ENCODE results near the gene METRNL.

Gene METRNL

DNA sequence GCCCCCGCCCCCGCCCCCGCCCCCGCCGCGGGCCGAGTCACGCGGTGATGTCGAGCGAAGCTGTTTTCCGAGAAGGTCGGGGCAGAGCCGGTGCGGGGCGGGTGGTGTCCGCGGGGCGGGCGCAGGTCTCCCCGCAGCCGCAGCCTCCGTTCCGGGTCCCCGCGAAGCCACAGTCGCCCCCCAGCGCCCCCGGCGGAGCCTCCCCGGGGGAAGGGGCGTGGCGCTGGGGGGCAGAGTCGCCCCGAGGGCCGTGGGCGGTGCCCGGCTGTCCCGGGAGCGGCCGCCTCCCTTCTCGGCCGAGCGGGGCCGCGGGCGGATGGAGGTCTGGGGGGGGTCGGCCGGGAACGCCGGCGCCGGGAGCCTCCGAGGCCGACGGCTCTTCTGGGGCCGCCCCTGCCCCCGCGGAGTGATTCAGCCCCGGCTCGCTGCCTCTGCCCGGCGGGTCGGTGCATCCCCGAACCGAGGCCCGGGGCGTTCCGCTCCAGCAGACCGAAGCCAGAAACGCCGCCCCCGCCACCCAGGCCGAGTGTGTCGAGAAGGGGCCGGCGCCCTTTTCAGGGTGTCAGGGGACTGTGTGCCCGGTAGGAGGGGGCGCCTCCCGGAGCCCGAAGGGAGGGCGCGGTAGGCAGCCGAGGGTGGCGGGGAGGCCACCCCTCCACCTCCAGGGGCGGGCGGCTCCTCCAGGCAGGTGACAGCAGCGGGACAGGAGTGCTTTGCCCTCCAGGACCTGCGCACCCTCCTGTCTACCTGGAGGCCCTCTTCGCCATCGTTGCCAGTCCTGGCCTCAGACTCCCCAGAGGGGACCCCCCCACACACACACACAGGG, 1.7 kb downstream of the METRNL start:
- H3F3A ChIP-seq (ENCODE audit: control insufficient read depth, insufficient read depth) = peaks cover 6% of the 10 kb centered on the region; the same call in 1 of the 2 replicates
- peak overlapping the region; percentile 76 for H3K4me2 ChIP-seq (ENCODE audit: low read length)
- peaks cover 34% of the 10 kb centered on the region for H3K4me1 ChIP-seq (ENCODE audit: control insufficient read depth, low read length)

DNA sequence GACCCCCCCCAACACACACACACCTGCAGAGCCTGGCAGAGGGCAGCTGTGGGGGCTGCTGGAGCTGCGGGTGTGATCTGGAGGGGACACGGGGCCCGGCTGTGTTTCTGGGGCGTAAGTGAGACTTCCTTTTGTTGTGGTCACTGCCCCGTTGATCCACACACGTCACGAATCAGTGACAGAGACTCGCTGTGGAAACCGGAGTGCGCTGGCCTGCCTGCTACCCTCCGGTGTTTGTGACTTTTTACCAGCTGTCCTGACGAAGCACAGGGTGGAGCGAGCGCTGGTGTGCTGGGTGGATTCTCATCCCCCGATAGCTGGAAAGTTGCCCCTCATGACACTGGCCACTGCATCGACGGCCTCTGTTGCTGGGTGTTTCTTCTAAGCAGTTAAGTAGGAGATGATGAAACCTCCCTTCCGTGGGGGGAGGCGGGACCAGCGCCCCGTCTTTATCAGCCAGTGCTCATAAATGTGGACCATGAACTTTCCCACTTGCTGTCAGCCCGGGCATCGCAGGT, 2.3 kb downstream of the METRNL start:
- Histone ChIP-seq H3F3A (ENCODE audit: control insufficient read depth, insufficient read depth) (peaks cover 6% of the 10 kb centered on the region; the same call in 1 of the 2 replicates), H3K79me2 (ENCODE audit: control insufficient read depth, low read length) (peaks cover 63% of the 10 kb centered on the region), H3K4me3 (ENCODE audit: low read length) (peak overlapping the region; percentile 74), H3K36me3 (ENCODE audit: control insufficient read depth, low read length) (peaks cover 39% of the 10 kb centered on the region), H3K9me3 (ENCODE audit: control insufficient read depth, insufficient read depth, low read length) (no peaks in the 10 kb centered on the region), H3K27me3 (ENCODE audit: control insufficient read depth, low read length) (peaks cover 16% of the 10 kb centered on the region), H3K27ac (ENCODE audit: low read depth, low read length) (peak overlapping the region; percentile 28; the same call in 1 of the 2 replicates), H3K4me2 (ENCODE audit: low read length) (peak overlapping the region; percentile 76), H3K4me1 (ENCODE audit: control insufficient read depth, low read length) (peaks cover 34% of the 10 kb centered on the region), H3K9me2 (replicated peaks; ENCODE audit: control insufficient read depth, low read length) (no peaks in the 10 kb centered on the region), H4K20me1 (ENCODE audit: control insufficient read depth, insufficient read depth, low read depth, low read length) (peaks cover 12% of the 10 kb centered on the region)
- no peak for TF ChIP-seq EZH2phosphoT487 (IDR thresholded peaks at IDR 0.05; ENCODE audit: borderline replicate concordance, low read length)
- TF ChIP-seq, protein P1, sequence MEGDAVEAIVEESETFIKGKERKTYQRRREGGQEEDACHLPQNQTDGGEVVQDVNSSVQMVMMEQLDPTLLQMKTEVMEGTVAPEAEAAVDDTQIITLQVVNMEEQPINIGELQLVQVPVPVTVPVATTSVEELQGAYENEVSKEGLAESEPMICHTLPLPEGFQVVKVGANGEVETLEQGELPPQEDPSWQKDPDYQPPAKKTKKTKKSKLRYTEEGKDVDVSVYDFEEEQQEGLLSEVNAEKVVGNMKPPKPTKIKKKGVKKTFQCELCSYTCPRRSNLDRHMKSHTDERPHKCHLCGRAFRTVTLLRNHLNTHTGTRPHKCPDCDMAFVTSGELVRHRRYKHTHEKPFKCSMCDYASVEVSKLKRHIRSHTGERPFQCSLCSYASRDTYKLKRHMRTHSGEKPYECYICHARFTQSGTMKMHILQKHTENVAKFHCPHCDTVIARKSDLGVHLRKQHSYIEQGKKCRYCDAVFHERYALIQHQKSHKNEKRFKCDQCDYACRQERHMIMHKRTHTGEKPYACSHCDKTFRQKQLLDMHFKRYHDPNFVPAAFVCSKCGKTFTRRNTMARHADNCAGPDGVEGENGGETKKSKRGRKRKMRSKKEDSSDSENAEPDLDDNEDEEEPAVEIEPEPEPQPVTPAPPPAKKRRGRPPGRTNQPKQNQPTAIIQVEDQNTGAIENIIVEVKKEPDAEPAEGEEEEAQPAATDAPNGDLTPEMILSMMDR (IDR thresholded peaks at IDR 0.05; ENCODE audit: low read depth, low read length, poor library complexity, severe bottlenecking) = no peak

More for the DNA sequence above, 1.7 kb downstream of the METRNL start:
- Histone ChIP-seq H3K27ac (ENCODE audit: low read depth, low read length) (peak overlapping the region; percentile 28; the same call in 1 of the 2 replicates), H4K20me1 (ENCODE audit: control insufficient read depth, insufficient read depth, low read depth, low read length) (peaks cover 12% of the 10 kb centered on the region), H3K27me3 (ENCODE audit: control insufficient read depth, low read length) (peaks cover 16% of the 10 kb centered on the region), H3K9me2 (replicated peaks; ENCODE audit: control insufficient read depth, low read length) (no peaks in the 10 kb centered on the region), H3K79me2 (ENCODE audit: control insufficient read depth, low read length) (peaks cover 56% of the 10 kb centered on the region), H3K36me3 (ENCODE audit: control insufficient read depth, low read length) (peaks cover 35% of the 10 kb centered on the region), H3K9me3 (ENCODE audit: control insufficient read depth, insufficient read depth, low read length) (no peaks in the 10 kb centered on the region), H3K4me3 (ENCODE audit: low read length) (peak overlapping the region; percentile 74)
- TF ChIP-seq EZH2phosphoT487 (IDR thresholded peaks at IDR 0.05; ENCODE audit: borderline replicate concordance, low read length) = no peak
- TF ChIP-seq, protein P1 (IDR thresholded peaks at IDR 0.05; ENCODE audit: low read depth, low read length, poor library complexity, severe bottlenecking) = no peak

DNA sequence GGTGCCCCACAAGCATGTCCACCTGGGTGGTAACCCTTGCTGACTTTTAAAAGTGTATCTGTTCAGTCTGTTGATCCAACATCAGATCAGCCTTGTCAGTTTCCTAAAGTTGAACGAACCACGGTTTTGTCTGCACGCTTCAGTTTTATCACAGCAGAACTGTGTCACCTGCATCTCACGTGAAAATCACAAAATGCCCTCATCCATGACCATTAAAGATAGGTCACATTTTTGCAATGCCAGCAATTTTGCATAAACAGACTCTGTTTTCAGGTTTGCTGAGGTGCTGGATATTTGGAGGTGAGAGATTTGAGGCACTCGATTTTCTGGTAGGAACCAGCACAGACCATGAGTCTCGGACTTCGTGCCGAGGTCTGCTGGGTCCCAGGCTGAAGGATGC, 3.0 kb downstream of the METRNL start:
- H3K4me2 ChIP-seq (ENCODE audit: low read length) = peak overlapping the region; percentile 76
- peaks cover 70% of the 10 kb centered on the region for H3K79me2 ChIP-seq (ENCODE audit: control insufficient read depth, low read length)
- H3K4me1 ChIP-seq (ENCODE audit: control insufficient read depth, low read length) = peaks cover 34% of the 10 kb centered on the region
- H4K20me1 ChIP-seq (ENCODE audit: control insufficient read depth, insufficient read depth, low read depth, low read length) = peaks cover 12% of the 10 kb centered on the region
- no peaks in the 10 kb centered on the region for H3K9me3 ChIP-seq (ENCODE audit: control insufficient read depth, insufficient read depth, low read length)
- no peak overlapping the region for H3K27ac ChIP-seq (ENCODE audit: low read depth, low read length)
- H3F3A ChIP-seq (ENCODE audit: control insufficient read depth, insufficient read depth) = peaks cover 6% of the 10 kb centered on the region; the same call in 1 of the 2 replicates
- peaks cover 14% of the 10 kb centered on the region for H3K27me3 ChIP-seq (ENCODE audit: control insufficient read depth, low read length)
- H3K9me2 ChIP-seq (replicated peaks; ENCODE audit: control insufficient read depth, low read length) = no peaks in the 10 kb centered on the region
- H3K4me3 ChIP-seq (ENCODE audit: low read length) = peak overlapping the region; percentile 74; the same call in 1 of the 2 replicates
- H3K36me3 ChIP-seq (ENCODE audit: control insufficient read depth, low read length) = peaks cover 43% of the 10 kb centered on the region
- TF ChIP-seq EZH2phosphoT487 (IDR thresholded peaks at IDR 0.05; ENCODE audit: borderline replicate concordance, low read length) = no peak
- TF ChIP-seq, protein P1 (IDR thresholded peaks at IDR 0.05; ENCODE audit: low read depth, low read length, poor library complexity, severe bottlenecking) = no peak
